Measurements from ENCODE around the gene RPIA. TPM values are rescaled to one million over a fixed set of nuclear protein-coding genes. Genes with fewer than 3 reads are reported as not detected.

Gene RPIA
- total RNA-seq, 4 donors from 2014 or later, result 3.3 to 6.8 (median 5.9) TPM

DNA sequence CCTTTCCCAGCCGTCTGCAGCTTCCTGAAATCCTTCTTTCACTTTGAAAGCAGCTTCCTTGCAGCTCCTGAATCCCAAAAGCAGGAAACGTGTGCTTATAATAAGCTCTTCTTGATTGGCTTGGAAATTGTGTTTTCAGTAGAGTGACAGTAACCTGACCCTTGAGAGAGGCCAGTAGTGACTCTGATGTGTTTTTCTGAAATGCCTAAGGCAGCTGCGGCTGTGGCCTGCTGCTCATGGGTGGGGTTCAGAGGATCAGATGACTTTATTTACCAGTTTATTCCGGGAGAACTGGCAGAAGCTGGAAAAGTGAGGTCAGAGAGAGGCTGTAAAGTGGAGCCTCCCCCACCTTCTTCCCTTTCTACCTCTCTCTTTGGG lies 31.9 kb upstream of the RPIA start:
- peak overlapping the region; percentile 43 to 53 (median 52) for H3K4me3 ChIP-seq
- no peaks in the 10 kb centered on the region for H3K27me3 ChIP-seq
- peaks cover 22 to 30% of the 10 kb centered on the region in 2 donors for H3K4me1 ChIP-seq
- intact Hi-C loops (cut with DNase I; ENCODE audit: low total_unique reads) (loop anchor here (1.0 kb wide), 1 partner anchor 31 kb away; no protein-coding TSS in a partner anchor), in situ Hi-C loops (cut with MboI; ENCODE audit: low sequenced_read_pairs in 4 of 4) (loop anchor here in 1 of 4 donors (25.0 kb wide), 1 partner anchor 597 kb away; the partner anchor contains the start of genes KRCC1 and SMYD1)
- peak overlapping the region; percentile 91 to 99 (median 96) for H3K27ac ChIP-seq
- H3K9me3 ChIP-seq, result no peaks in the 10 kb centered on the region
- no peaks in the 10 kb centered on the region for H3K36me3 ChIP-seq
- ATAC-seq (peak; percentile 96 to 98), DNase-seq (peak; percentile 87 to 91)
- peak; percentile 66 to 92 for TF ChIP-seq POLR2A (IDR thresholded peaks at IDR 0.05)
- TF ChIP-seq, protein P1, sequence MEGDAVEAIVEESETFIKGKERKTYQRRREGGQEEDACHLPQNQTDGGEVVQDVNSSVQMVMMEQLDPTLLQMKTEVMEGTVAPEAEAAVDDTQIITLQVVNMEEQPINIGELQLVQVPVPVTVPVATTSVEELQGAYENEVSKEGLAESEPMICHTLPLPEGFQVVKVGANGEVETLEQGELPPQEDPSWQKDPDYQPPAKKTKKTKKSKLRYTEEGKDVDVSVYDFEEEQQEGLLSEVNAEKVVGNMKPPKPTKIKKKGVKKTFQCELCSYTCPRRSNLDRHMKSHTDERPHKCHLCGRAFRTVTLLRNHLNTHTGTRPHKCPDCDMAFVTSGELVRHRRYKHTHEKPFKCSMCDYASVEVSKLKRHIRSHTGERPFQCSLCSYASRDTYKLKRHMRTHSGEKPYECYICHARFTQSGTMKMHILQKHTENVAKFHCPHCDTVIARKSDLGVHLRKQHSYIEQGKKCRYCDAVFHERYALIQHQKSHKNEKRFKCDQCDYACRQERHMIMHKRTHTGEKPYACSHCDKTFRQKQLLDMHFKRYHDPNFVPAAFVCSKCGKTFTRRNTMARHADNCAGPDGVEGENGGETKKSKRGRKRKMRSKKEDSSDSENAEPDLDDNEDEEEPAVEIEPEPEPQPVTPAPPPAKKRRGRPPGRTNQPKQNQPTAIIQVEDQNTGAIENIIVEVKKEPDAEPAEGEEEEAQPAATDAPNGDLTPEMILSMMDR (IDR thresholded peaks at IDR 0.05 in 4 of 5, conservative IDR thresholded peaks at IDR 0.05 in 1 of 5), result no peak

DNA sequence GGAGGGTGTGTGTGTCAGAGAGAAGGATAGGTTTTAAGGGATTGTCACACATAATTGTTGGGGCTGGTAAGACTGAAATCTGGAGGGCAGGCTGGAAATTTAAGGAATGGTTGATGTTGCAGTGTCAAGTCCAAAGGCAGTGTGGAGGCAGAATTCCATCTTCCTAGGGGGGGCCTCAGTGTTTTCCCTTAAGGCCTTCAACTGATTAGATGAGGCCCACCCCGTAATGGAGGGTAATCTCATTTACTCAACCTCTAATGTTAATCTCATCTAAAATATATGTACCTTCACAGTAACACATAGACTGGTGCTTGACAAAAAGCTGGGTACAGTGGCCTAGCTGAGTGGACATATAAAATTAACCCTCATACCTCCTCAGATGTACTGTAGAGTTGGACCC lies 30.9 kb upstream of the RPIA start:
- Histone ChIP-seq H3K4me1 (peaks cover 22 to 30% of the 10 kb centered on the region in 2 donors), H3K27me3 (no peaks in the 10 kb centered on the region), H3K4me3 (no peak overlapping the region), H3K36me3 (no peaks in the 10 kb centered on the region), H3K9me3 (no peaks in the 10 kb centered on the region), H3K27ac (peak overlapping the region; percentile 91 to 99 (median 96))
- in situ Hi-C loops (cut with MboI; ENCODE audit: low sequenced_read_pairs in 4 of 4), result loop anchor here in 1 of 4 donors (25.0 kb wide), 1 partner anchor 598 kb away; the partner anchor contains the start of genes KRCC1 and SMYD1
- ATAC-seq, result no peak
- intact Hi-C loops (cut with DNase I; ENCODE audit: low total_unique reads), result loop anchor here (10.0 kb wide), 1 partner anchor 486 kb away; the partner anchor contains the start of gene THNSL2
- no peak for DNase-seq
- no peak for TF ChIP-seq POLR2A (IDR thresholded peaks at IDR 0.05)
- TF ChIP-seq, protein P1 (IDR thresholded peaks at IDR 0.05 in 4 of 5, conservative IDR thresholded peaks at IDR 0.05 in 1 of 5), result no peak

DNA sequence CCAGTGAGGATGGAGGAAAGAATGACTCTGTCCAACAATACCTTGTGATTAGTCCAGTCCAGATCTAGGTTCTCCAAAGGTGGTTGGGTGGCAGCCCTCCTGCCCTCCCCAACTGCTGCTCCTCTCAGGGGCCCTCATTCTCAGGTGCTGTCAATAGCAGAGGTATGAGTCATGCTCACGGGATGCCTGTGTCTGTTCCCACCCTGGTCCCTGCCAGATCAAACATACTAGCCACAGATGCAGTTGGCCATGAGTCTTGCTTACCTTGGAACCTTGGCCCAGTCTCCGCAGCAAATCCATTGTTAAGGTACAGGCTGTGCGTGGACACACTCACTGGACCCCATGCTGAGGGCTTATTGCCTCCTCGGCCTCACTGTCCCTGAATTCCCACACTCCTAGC lies 24.9 kb upstream of the RPIA start:
- no peak for TF ChIP-seq POLR2A (IDR thresholded peaks at IDR 0.05)
- TF ChIP-seq, protein P1 (IDR thresholded peaks at IDR 0.05 in 4 of 5, conservative IDR thresholded peaks at IDR 0.05 in 1 of 5), result no peak
- Histone ChIP-seq H3K36me3 (no peaks in the 10 kb centered on the region), H3K4me3 (no peak overlapping the region), H3K4me1 (peaks cover 4 to 6% of the 10 kb centered on the region in 2 donors), H3K27ac (no peak overlapping the region), H3K9me3 (no peaks in the 10 kb centered on the region), H3K27me3 (no peaks in the 10 kb centered on the region)
- intact Hi-C loops (cut with DNase I; ENCODE audit: low total_unique reads) (loop anchor here (10.0 kb wide), 1 partner anchor 492 kb away; the partner anchor contains the start of gene THNSL2), in situ Hi-C loops (cut with MboI; ENCODE audit: low sequenced_read_pairs in 4 of 4) (loop anchor here in 3 of 4 donors (5.0 to 25.0 kb wide), 3 partner anchors 39 to 604 kb away; partner anchors contain the start of genes EIF2AK3 (in 1 of the 3), KRCC1 (in 1 of the 3) and SMYD1 (in 1 of the 3))
- DNase-seq (no peak), ATAC-seq (no peak)

DNA sequence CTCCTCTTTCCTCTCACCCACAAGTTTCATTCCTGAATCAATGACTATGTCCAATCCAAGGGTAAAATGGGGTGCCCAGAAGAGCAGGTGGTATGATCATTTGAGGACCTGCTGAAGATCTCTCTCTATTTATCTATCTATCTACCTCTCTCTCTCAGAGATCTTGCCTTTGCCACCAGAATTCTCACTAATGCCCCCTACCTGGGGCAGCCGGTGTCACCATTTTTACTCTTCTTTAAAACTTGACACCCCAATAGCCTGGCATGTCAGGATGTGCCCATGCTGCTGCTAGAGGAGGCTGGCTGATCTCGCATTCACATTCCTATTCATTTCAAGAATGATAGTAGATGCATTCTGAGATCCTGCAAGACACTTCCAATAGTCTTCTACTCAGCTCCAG lies 24.3 kb upstream of the RPIA start:
- TF ChIP-seq, protein P1 (IDR thresholded peaks at IDR 0.05 in 4 of 5, conservative IDR thresholded peaks at IDR 0.05 in 1 of 5), result no peak
- TF ChIP-seq POLR2A (IDR thresholded peaks at IDR 0.05), result no peak

More for the DNA sequence above, 24.3 kb upstream of the RPIA start:
- intact Hi-C loops (cut with DNase I; ENCODE audit: low total_unique reads), result loop anchor here (10.0 kb wide), 1 partner anchor 492 kb away; the partner anchor contains the start of gene THNSL2
- H3K4me1 ChIP-seq, result peaks cover 4 to 6% of the 10 kb centered on the region in 2 donors
- no peaks in the 10 kb centered on the region for H3K27me3 ChIP-seq
- ATAC-seq (no peak), DNase-seq (no peak)
- no peak overlapping the region for H3K4me3 ChIP-seq
- no peaks in the 10 kb centered on the region for H3K36me3 ChIP-seq
- no peak overlapping the region for H3K27ac ChIP-seq
- in situ Hi-C loops (cut with MboI; ENCODE audit: low sequenced_read_pairs in 4 of 4), result loop anchor here in 3 of 4 donors (5.0 to 25.0 kb wide), 3 partner anchors 40 to 605 kb away; partner anchors contain the start of genes EIF2AK3 (in 1 of the 3), KRCC1 (in 1 of the 3) and SMYD1 (in 1 of the 3)
- H3K9me3 ChIP-seq, result no peaks in the 10 kb centered on the region
